Pancreas (tissue), 10 donors: ENCODE results near the gene PAK3. TPM values are rescaled to one million over a fixed set of nuclear protein-coding genes. Genes with fewer than 3 reads are reported as not detected.

Source experiments
- ATAC-seq, 4 donors: fragments of 200-7000 bp; cut with Tn5 transposase; one replicate each; pipeline versions ENCODE4 v1.8.0 to v1.9.1; 2020; ENCODE audit warnings: mild to moderate bottlenecking in 4 of 4, moderate library complexity in 4 of 4
- DNase-seq, 6 donors: peaks; one replicate each; pipeline ENCODE4 v3.0.0-alpha.2; 2020
- FAIRE-seq: peaks from 2 replicates; lab custom pipeline; 2012; peaks lifted over from hg19 to GRCh38; lab: Jason Lieb, UNC
- H3K27ac ChIP-seq, 4 donors: fragments of 200-600 bp; sonication (generic); 1 replicate in 3 of 4; 2 replicates in 1 of 4; pipeline versions ENCODE4 v1.5.0 to v1.8.0; 2020
- H3K27me3 ChIP-seq, 4 donors: fragments of 200-600 bp; one replicate each; pipeline ENCODE4 v1.8.0; 2021
- H3K36me3 ChIP-seq, 3 donors: fragments of 200-600 bp; sonication (generic) in 1 of 3; one replicate each; pipeline versions ENCODE4 v1.5.0 to v1.8.0; 2020 to 2021
- H3K4me1 ChIP-seq, 3 donors: fragments of 200-600 bp; one replicate each; pipeline ENCODE4 v1.8.0; 2021
- H3K4me3 ChIP-seq, 4 donors: fragments of 200-600 bp; sonication (generic) in 2 of 4; one replicate each; pipeline versions ENCODE4 v1.5.0 to v1.8.0; 2020 to 2021
- H3K9me3 ChIP-seq, 4 donors: fragments of 200-600 bp; one replicate each; pipeline ENCODE4 v1.8.0; 2021
- WGBS, 2 donors: extraction: QIAGEN DNeasy Blood & Tissue Kit; methylation state at CpG; one replicate each; pipeline ENCODE4 v1.1.7; 2013; 5-methylcytosine and 5-hydroxymethylcytosine counted together
- intact Hi-C, 3 donors: fragments of 100-400 bp; cut with DNase I; formaldehyde crosslinking; loops; one replicate each; pipeline versions ENCODE4 v1.11.1 to v1.14.2; 2022
- polyA plus RNA-seq, 2 donors: library from polyadenylated mRNA; stranded (reverse); fragments of 200-250 nt; gene quantifications; one replicate each; pipeline ENCODE4 v1.2.3, GENCODE V29; 2013
- total RNA-seq, 6 donors: library from RNA; stranded (reverse); fragmentation: NEBNext Ultra II Directional in 4 of 6; extraction: Animal tissue kit (Norgen Biotek cat#: 25700) in 4 of 6; gene quantifications; one replicate each; pipeline versions ENCODE4 v1.2.1 to v1.2.4, GENCODE V29; 2021 to 2023
- TF ChIP-seq, protein P1 (sequence below), 4 donors: fragments of 200-600 bp; sonication (generic) in 3 of 4; IDR thresholded peaks; one replicate each; pipeline versions ENCODE4 v1.5.0 to v1.8.0; 2021; ENCODE audit warnings: antibody characterized with exemption in 4 of 4
- donor health status: healthy with polysubstance abuse.
- donor health status: DM: no; HTN: no; CAD: no; lungs with moderate emphysema.
- donor health status: DM: no; HTN: no; CAD: no.
- donor health status: control.
- donor health status: control.
- donor health status: Bipolar disorder and iron deficiency.
- donor health status: DM: yes; HTN: yes; CAD: no.
- donor health status: DM: no; HTN: no; CAD: no.
- donor health status: DM: no; HTN: no; CAD: no.
- donor health status: DM: yes; HTN: yes; CAD: no.

PAK3 gene
- total and polyA plus RNA-seq, 8 donors: 13.2 to 40.5 (median 30.7) TPM

- H3K36me3 ChIP-seq: no peaks in the 10 kb centered on the region
- WGBS, 2 donors: 72 to 79% methylated on average over 6 of the region's 6 CpGs
- H3K4me1 ChIP-seq: no peaks in the 10 kb centered on the region
- no peak overlapping the region for H3K4me3 ChIP-seq
- ATAC-seq: peak in 1 of 4 donors; percentile 47
- H3K27ac ChIP-seq: no peak overlapping the region
- TF ChIP-seq, protein P1, sequence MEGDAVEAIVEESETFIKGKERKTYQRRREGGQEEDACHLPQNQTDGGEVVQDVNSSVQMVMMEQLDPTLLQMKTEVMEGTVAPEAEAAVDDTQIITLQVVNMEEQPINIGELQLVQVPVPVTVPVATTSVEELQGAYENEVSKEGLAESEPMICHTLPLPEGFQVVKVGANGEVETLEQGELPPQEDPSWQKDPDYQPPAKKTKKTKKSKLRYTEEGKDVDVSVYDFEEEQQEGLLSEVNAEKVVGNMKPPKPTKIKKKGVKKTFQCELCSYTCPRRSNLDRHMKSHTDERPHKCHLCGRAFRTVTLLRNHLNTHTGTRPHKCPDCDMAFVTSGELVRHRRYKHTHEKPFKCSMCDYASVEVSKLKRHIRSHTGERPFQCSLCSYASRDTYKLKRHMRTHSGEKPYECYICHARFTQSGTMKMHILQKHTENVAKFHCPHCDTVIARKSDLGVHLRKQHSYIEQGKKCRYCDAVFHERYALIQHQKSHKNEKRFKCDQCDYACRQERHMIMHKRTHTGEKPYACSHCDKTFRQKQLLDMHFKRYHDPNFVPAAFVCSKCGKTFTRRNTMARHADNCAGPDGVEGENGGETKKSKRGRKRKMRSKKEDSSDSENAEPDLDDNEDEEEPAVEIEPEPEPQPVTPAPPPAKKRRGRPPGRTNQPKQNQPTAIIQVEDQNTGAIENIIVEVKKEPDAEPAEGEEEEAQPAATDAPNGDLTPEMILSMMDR (IDR thresholded peaks at IDR 0.05): no peak
- DNase-seq: no peak
- no peak for FAIRE-seq
- intact Hi-C loops: no loop called here
- H3K27me3 ChIP-seq: peaks cover 0 to 7% (median 0%) of the 10 kb centered on the region in 4 donors
- H3K9me3 ChIP-seq: no peaks in the 10 kb centered on the region
Observed at GRCh38 chrX:111110098-111110775, 14.2 kb downstream of the PAK3 start.

GRCh38 chrX:111114806-111115205 lies 18.8 kb downstream of the PAK3 start:
- Histone ChIP-seq H3K4me1 (no peaks in the 10 kb centered on the region), H3K27ac (no peak overlapping the region), H3K27me3 (peaks cover 0 to 10% (median 0%) of the 10 kb centered on the region in 4 donors), H3K9me3 (no peaks in the 10 kb centered on the region), H3K36me3 (peaks cover 0 to 4% (median 0%) of the 10 kb centered on the region in 3 donors), H3K4me3 (no peak overlapping the region)
- ATAC-seq: no peak
- whole genome bisulfite sequencing, 2 donors: 87 to 95% methylated on average over 1 of the region's 1 CpG
- no peak for FAIRE-seq
- intact Hi-C loops: no loop called here
- no peak for DNase-seq
- TF ChIP-seq, protein P1 (IDR thresholded peaks at IDR 0.05): no peak

DNA sequence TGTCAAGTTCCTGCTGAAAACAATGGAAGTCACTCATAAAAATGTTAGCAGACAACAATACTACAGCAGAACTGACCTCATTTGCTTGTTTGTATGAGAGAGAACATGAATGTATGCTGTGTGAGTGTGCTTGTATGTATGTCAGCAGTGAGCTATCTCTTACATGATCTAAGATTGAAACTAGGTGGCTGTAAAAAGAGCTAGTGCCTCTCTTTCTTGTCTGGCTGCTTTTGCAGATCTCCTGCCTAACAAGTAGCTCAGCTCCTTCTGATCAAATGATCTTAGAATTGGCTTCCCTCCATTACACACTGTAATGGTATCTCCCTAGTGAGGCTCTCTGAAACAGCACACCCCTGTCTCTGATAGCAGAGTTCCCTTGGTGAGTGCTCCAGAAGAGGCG lies 20.7 kb downstream of the PAK3 start:
- Histone ChIP-seq H3K4me3 (no peak overlapping the region), H3K27me3 (peaks cover 0 to 7% (median 0%) of the 10 kb centered on the region in 4 donors), H3K4me1 (no peaks in the 10 kb centered on the region), H3K27ac (no peak overlapping the region), H3K36me3 (peaks cover 0 to 4% (median 0%) of the 10 kb centered on the region in 3 donors), H3K9me3 (no peaks in the 10 kb centered on the region)
- DNase-seq (no peak), ATAC-seq (peak in 1 of 4 donors; percentile 24), FAIRE-seq (no peak)
- TF ChIP-seq, protein P1 (IDR thresholded peaks at IDR 0.05): no peak
- intact Hi-C loops: no loop called here
- 68 to 97% methylated on average over 1 of the region's 1 CpG for WGBS, 2 donors

DNA sequence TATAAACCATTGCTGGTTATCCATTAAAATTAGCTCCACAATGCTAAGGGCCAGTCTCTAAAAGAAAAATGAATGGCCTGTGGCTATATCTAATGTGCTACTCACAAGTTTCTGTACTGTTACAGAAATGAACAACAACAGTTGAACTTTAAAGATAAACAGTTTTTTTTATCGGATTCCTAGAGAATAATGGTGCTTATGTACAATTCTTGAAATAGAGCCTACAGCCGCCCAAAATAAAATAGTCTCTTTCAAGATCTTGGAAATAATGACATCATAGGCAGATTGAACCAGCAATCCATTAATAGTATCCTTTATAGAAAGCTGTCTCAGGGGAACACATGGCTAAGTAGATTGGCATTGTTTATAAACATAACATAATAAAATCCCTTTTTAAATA lies 23.4 kb downstream of the PAK3 start:
- Histone ChIP-seq H3K27me3 (peaks cover 0 to 3% (median 0%) of the 10 kb centered on the region in 4 donors), H3K4me3 (no peak overlapping the region), H3K36me3 (peaks cover 0 to 5% (median 0%) of the 10 kb centered on the region in 3 donors), H3K4me1 (no peaks in the 10 kb centered on the region), H3K27ac (no peak overlapping the region), H3K9me3 (no peaks in the 10 kb centered on the region)
- no peak for DNase-seq
- 49% methylated on average over 2 of the region's 2 CpGs for WGBS, 2 donors
- intact Hi-C loops: no loop called here
- no peak for ATAC-seq
- FAIRE-seq: peak; percentile 80
- TF ChIP-seq, protein P1 (IDR thresholded peaks at IDR 0.05): no peak

- H3K27me3 ChIP-seq: peaks cover 0 to 3% (median 0%) of the 10 kb centered on the region in 4 donors
- H3K36me3 ChIP-seq: peaks cover 0 to 12% (median 0%) of the 10 kb centered on the region in 3 donors
- FAIRE-seq: no peak
- no peaks in the 10 kb centered on the region for H3K9me3 ChIP-seq
- no peak for DNase-seq
- intact Hi-C loops: no loop called here
- TF ChIP-seq, protein P1 (IDR thresholded peaks at IDR 0.05): no peak
- no peak overlapping the region for H3K4me3 ChIP-seq
- no peaks in the 10 kb centered on the region for H3K4me1 ChIP-seq
- WGBS, 2 donors: 78 to 87% methylated on average over 6 of the region's 6 CpGs
- no peak overlapping the region for H3K27ac ChIP-seq
- no peak for ATAC-seq
Observed at GRCh38 chrX:111123125-111123524, 27.1 kb downstream of the PAK3 start.
